NCI-H774 (cell line): Measurements from ENCODE around the gene ATF7.
"Not testable (repeated sequence)": the region's sequence is repeated elsewhere in the genome, so short reads cannot be mapped to it uniquely, and the experiment has no call there.

Experiments used
- DNase-seq: peaks from one replicate; lab custom pipeline; 2025; lab: John Stamatoyannopoulos, UW

The ATF7 gene

GRCh38 chr12:53627919-53628318, 1.7 kb upstream of the ATF7 start:
- no peak for DNase-seq

- no peak for DNase-seq
These were observed 554 bp upstream of the ATF7 start for GRCh38 chr12:53626702-53627169.

GRCh38 chr12:53625373-53625945, 723 bp downstream of the ATF7 start:
- no peak for DNase-seq

- no peak for DNase-seq
These were observed 1.2 kb downstream of the ATF7 start for GRCh38 chr12:53624956-53625355.

GRCh38 chr12:53624458-53624857, 1.7 kb downstream of the ATF7 start:
- no peak for DNase-seq

- DNase-seq = no peak
These were observed 2.4 kb downstream of the ATF7 start for GRCh38 chr12:53623548-53624385.

GRCh38 chr12:53622724-53623123, 3.5 kb downstream of the ATF7 start:
- DNase-seq = no peak

GRCh38 chr12:53618275-53618674, 7.9 kb downstream of the ATF7 start:
- no peak for DNase-seq

GRCh38 chr12:53617700-53618099, 8.5 kb downstream of the ATF7 start:
- DNase-seq = no peak

- DNase-seq = no peak
These were observed 9.2 kb downstream of the ATF7 start for GRCh38 chr12:53616950-53617349.

- DNase-seq = no peak
These were observed 12.4 kb downstream of the ATF7 start for GRCh38 chr12:53613821-53614220.

GRCh38 chr12:53612978-53613377, 13.2 kb downstream of the ATF7 start:
- no peak for DNase-seq

GRCh38 chr12:53611304-53611703, 14.9 kb downstream of the ATF7 start:
- no peak for DNase-seq

GRCh38 chr12:53606688-53607087, 19.5 kb downstream of the ATF7 start:
- DNase-seq = not testable (repeated sequence)

- DNase-seq = no peak
These were observed 21.6 kb downstream of the ATF7 start for GRCh38 chr12:53604581-53604980.

GRCh38 chr12:53603804-53604203, 22.4 kb downstream of the ATF7 start:
- no peak for DNase-seq

GRCh38 chr12:53603196-53603595, 23.0 kb downstream of the ATF7 start:
- no peak for DNase-seq

- no peak for DNase-seq
These were observed 23.9 kb downstream of the ATF7 start for GRCh38 chr12:53602176-53602864.

GRCh38 chr12:53601296-53601847, 24.8 kb downstream of the ATF7 start:
- peak; percentile 66 for DNase-seq

- peak; percentile 80 for DNase-seq
These were observed 25.5 kb downstream of the ATF7 start for GRCh38 chr12:53600490-53601295.

GRCh38 chr12:53599579-53599978, 26.6 kb downstream of the ATF7 start:
- no peak for DNase-seq

- not testable (repeated sequence) for DNase-seq
These were observed 27.2 kb downstream of the ATF7 start for GRCh38 chr12:53598971-53599370.
